HG02610 (cell line): Measurements from ENCODE around the gene NEK5.
"Not testable (repeated sequence)": the region's sequence is repeated elsewhere in the genome, so short reads cannot be mapped to it uniquely, and the experiment has no call there.

ENCODE experiments used
- ATAC-seq: cut with Tn5 transposase; IDR thresholded peaks from one replicate; pipeline ENCODE4 v1.9.1; 2021; ENCODE audit warnings: mild to moderate bottlenecking, moderate library complexity; ENCODE audit not compliant: unreplicated experiment

Gene NEK5

DNA sequence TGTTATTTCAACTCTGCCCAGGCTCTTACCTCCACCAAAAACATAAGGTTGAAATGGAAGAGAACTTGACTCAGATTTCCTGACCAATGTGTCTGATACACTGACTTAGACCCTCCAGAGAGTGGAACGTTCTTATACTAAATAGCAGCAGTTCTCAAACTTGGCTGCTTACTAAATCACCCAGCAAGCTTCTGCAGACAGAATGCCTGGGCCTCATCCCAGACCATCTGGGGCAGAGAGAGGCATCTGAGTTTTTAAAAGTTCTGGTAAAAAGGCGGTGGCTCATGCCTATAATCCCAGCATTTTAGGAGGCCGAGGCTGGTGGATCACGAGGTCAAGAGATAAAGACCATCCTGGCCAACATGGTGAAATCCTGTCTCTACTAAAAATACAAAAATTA, 46.3 kb downstream of the NEK5 start:
- no peak for ATAC-seq

DNA sequence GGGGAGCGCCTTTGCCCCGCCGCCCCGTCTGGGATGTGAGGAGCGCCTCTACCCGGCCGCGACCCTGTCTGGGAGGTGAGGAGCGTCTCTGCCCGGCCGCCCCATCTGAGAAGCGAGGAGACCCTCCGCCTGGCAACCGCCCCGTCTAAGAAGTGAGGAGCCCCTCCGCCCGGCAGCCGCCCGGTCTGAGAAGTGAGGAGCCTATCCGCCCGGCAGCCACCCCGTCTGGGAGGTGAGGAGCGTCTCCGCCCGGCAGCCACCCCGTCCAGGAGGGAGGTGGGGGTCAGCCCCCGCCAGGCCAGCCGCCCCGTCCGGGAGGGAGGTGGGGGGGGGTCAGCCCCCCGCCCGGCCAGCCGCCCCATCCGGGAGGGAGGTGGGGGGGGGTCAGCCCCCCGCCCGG, 49.0 kb downstream of the NEK5 start:
- not testable (repeated sequence) for ATAC-seq

GRCh38 chr13:52070929-52071523, 57.8 kb downstream of the NEK5 start:
- ATAC-seq, result no peak

- no peak for ATAC-seq
Measured at GRCh38 chr13:52067237-52067636, 61.6 kb downstream of the NEK5 start.

DNA sequence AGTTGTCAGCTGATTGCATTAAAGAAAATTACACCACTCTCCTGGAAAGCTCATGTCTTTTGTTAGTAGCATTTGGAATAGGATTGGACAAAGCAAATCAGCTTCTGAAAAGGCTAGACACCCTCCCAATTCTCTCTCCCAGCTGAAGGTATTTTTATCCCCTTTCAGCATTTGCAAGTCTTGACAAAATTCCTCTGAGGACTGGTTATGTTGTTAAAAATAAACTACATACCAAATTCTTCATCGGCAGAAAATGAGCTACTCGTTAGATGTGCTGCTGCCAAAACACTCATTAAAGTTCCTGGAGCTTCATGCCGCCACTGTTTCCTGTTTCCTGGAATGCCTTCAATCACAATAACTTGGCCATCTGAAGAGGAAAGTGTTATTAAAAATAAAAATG, 67.3 kb downstream of the NEK5 start:
- ATAC-seq, result no peak

DNA sequence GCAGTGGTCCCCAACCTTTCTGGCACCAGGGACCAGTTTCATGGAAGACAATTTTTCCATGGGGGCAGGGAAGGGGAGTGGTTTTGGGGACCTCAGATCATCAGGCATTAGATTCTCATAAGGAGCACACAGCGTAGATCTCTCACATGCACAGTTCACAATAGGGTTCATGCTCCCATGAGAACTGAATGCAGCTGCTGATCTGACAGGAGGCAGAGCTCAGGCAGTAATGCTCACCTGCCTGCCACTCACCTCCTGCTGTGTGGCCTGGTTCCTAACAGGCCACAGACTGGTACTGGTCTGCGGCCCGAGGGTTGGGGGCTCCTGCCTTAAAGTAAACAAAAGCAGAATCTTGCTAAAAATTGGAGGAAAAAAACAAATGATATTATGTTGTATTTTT, 67.8 kb downstream of the NEK5 start:
- ATAC-seq, result not testable (repeated sequence)

- no peak for ATAC-seq
Measured at GRCh38 chr13:52053460-52053859, 75.4 kb downstream of the NEK5 start.

GRCh38 chr13:52051400-52051799, 77.5 kb downstream of the NEK5 start:
- ATAC-seq, result no peak

DNA sequence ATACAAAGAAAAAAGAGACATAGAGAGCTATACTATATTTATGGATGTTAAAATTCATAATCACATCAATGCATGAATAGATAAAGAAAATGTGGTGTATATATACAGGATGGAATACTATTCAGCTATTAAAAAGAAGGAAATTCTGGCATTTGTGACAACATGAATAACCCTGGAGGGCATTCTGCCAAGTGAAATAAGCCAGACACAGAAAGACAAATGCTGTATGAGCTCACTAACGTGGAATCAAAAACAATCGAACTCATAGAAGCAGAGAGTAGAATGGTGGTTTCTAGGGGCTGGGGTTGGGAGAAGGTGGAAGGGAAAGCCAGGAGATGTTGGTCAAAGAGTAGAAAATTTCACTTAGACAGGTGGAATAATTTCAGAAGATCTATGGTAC, 80.4 kb downstream of the NEK5 start:
- ATAC-seq, result no peak

- ATAC-seq, result no peak
Measured at GRCh38 chr13:52047463-52047862, 81.4 kb downstream of the NEK5 start.

DNA sequence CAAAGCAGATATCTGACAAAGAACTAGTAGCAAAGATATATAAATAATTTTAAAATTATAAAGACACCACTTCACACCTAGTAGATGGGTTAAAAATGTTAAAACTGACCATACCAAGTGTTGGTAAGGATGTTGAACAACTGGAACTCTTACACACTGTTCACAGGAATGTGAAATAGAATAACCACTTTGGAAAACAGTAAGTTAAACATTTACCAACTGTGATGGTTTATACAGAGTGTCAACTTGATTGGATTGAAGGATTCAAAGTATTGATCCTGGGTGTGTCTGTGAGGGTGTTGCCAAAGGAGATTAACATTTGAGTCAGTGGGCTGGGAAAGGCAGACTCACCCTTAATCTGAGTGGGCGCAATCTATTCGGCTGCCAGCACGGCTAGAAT, 85.2 kb downstream of the NEK5 start:
- ATAC-seq, result no peak

GRCh38 chr13:52036037-52036436, 92.8 kb downstream of the NEK5 start:
- no peak for ATAC-seq

- ATAC-seq, result no peak
Measured at GRCh38 chr13:52034616-52035226, 94.2 kb downstream of the NEK5 start.

DNA sequence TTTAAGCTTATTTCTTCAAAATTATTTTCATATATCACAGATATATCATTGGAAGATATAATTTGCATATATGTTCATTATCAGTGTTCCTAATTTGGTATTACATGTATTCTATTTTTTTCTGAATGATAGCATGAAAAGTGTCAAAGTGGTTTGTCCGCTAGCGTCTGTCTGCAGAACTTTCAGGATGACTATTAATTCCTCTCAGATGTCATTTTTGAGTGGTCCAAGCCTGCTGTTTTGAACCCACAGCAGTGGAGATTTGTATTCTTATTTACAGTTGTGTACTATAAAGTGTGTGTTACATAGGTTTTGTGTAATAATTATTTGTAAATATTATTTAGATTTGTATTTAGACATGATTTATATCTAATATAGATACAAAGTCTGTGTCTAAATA, 95.8 kb downstream of the NEK5 start:
- ATAC-seq, result no peak

DNA sequence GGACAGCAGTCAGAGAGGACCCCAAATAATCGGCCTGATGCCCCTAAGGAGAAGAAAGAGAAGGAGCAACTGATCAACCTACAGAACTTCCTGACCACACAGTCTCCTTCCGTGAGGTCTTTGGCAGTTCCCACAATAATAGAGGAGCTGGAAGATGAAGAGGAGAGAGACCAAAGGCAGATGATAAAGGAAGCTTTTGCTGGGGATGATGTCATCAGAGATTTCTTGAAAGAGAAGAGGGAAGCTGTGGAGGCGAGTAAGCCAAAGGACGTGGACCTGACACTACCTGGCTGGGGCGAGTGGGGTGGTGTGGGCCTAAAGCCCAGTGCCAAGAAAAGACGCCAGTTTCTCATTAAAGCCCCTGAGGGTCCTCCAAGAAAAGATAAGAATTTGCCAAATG, 98.5 kb downstream of the NEK5 start:
- not testable (repeated sequence) for ATAC-seq

DNA sequence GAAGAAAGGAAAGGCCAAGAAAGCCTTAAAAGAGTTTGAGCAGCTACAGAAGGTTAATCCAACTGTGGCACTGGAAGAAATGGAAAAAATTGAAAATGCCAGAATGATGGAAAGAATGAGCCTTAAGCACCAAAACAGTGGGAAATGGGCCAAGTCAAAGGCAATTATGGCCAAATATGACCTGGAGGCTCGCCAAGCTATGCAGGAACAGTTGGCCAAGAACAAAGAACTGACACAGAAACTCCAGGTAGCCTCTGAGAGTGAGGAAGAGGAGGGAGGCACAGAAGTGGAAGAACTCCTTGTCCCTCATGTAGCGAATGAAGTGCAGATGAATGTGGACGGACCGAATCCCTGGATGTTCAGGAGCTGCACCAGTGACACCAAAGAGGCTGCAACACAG, 99.3 kb downstream of the NEK5 start:
- ATAC-seq, result no peak

DNA sequence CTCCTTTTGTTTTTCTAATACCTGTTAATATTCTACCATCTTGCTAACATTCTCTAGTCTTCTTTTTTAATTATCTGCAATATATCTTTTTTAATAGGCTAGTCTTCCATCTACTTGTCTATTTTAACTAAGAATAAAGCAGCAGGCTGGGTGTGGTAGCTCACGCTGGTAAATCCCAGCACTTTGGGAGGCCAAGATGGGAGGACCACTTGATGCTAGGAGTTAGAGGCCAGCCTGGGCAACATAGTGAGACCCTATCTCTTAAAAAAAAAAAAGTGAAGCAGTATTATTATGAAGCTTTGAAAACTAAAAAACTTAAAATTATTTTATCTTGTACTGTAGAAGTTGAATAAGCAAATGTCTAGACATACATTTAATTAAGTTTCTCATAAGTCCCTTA, 101.0 kb downstream of the NEK5 start:
- no peak for ATAC-seq

DNA sequence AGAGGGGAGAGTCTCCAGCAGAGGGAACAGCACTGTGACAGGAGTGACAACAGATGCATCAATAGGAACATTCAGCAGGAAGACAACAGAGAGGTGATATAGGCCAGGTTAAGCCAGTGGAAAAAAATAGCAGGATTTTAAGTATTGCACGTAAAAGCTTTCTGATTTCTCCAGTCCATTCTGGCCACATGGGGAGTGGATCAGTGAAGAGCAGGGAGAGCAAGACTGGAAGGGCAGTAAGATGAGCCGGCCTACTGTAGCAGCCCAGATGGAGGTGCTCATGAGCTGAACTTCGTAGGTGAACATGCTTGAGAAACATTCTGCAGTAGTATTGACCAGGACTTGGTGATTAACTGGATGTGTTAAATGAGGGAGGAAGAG, 102.6 kb downstream of the NEK5 start:
- ATAC-seq, result no peak

- no peak for ATAC-seq
Measured at GRCh38 chr13:52025475-52026245, 103.2 kb downstream of the NEK5 start.

DNA sequence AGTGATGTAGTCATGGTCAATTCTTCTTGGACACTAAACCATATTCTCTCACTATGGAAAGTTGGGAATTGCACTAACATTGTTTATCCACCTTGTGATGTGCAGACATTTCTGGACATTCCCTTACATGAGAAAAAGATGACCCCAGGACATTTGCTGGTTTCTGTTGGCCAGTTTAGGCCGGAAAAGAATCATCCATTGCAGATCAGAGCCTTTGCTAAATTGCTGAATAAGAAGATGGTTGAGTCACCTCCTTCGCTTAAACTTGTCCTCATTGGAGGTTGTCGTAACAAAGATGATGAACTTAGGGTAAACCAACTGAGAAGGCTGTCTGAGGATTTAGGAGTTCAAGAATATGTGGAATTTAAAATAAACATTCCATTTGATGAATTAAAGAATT, 104.4 kb downstream of the NEK5 start, which contains the start of gene UTP14C:
Gene UTP14C, plus strand, starts transcription at position 211 of the 400 bp plus-strand sequence. CDS start 4,114 bp downstream, outside the sequence.
- no peak for ATAC-seq

DNA sequence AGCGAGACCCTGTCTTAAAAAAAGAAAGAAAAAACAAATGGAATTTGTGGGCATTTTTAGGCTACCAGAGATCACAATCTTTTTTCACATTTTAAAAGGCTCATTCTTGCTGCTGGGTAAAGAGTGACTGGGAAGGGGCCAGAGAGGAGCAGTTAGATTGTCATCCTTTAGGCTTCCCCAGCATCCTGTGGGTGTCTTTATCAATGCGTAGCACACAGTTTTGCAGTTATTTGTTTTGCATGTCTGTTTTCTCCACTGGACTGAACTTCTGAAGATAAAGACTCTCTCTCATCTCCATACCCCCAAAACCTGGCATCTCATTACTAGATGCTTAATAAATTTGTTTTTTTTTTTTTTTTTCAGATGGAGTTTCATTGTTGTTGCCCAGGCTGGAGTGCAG, 106.5 kb downstream of the NEK5 start:
- no peak for ATAC-seq

DNA sequence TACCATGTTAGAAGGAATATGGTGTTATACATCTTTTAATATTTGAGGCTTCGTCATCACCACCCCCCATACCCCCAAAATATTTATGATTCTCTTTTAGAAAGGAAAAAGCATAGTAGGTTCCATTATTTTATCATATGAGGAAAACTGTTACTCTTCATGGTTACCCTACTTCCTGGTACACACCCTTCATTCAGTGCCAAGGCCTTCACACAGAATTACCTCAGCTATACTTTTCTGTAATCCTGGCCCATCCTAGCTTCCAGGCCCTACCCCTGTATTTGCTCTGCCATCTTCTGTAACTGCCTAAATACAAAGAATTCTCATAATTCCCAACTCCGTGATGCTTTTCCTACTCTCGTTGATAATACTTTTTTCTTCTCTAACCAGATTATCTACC, 108.7 kb downstream of the NEK5 start:
- ATAC-seq, result no peak
